Measurements from ENCODE around the gene SBF2.

Gene SBF2

DNA sequence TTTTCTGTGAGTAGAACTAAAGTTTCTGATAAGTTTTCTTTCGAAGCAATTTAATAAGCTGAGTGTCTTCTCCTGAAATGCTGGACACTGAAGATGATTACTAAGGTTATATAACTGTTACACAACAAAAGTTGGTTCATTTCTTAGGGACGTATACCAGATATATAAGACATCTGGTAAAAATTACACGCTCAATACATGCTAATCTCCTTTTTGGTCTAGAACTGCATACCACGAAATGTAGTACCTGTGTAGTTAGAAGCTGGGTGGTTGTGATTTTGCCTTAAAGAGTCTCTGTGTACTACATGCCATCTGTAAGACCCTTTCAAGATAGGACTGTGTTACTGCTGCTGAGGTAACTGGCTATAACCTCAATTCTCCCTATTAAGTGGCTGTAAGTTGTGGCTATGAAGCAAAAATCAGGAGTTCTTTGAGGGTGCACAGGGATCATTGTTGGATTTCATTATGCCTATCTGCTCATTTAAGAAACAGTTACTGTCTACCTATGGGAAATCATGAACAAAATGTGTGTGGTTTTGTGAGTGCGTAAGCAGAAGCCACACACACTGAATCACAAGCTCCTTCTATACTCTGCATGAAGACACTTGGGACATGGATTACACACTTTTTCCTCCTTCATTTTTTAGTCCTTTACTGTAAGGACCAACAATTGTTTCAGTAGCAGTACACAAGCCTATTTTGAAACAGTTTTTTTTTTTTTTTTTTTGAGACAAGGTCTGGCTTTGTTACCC is 434.3 kb downstream of the SBF2 start:
- DNase-seq (ENCODE audit: low read depth in 4 of 4, low spot score in 1 of 4) = no peak

DNA sequence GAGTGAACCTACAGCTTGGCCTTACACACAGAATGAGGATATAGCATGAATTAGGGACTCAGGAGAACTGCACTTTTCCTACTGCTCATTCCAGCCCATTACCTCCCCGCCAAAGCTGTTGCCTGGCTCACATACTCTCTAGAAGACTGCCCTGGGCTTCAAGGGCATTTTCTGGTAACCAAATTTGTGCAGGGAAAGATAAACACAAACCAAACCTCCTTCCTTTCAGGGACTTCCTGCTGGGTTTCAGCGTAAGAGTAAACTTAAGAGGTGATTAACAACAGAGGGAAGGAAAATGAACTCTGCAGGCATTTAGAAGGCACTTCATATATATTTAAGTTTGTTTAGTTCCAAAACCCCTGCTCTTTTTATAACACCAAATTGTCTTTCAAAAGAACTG is 435.2 kb downstream of the SBF2 start:
- DNase-seq (ENCODE audit: low read depth in 4 of 4, low spot score in 1 of 4) = no peak

DNA sequence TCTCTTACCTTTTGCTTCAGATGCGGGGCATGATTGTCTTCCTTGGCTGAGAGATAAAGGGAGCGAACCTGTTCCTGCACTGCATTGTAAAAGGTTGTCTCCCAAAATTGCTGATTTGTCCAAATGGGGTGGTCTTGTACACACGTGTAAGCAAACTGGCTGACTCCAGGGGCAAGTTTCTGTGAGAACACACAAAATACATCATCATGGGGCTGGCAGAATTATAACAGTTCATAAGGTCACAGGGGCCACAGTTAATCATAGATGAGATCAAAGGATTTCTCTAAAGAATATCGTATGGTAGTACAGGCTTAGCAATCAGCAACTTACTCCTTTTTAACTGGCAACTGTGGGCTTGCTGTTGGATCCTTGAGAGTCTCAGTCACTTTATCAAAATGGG is 435.8 kb downstream of the SBF2 start:
- DNase-seq (ENCODE audit: low read depth in 4 of 4, low spot score in 1 of 4) = no peak

DNA sequence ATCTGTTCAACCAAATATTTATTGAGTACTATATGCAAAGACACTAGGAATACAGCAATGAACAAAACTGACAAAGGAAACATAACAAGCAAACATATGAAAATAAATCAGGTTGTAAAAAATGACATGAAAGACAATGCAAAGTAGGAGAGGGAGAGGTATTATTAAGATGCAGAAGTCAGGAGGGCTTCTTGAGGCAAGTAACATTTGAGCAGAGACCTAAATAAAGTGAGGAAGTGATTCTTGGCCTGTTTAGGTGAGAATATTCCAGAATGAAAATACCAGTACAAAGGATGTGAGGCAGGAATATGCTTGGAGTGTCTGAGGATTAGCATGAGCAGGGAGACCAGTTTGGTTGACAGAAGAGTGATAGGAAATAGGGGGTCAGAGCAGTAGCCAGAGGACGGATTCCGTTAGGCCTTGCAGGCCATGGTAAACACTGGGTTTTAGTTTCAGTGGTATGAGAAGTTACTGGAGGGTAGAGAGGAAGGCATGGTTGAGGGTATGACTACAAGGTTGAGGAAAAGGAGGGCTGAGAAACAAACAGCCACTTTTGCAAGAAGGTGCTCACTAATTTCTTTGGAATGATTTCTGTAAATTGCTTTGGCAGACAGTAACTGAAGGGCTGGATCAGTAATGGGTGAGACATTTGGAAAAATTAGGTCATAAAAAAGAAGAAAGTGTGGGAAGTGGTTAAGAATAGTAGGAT is 438.3 kb downstream of the SBF2 start:
- DNase-seq (ENCODE audit: low read depth in 4 of 4, low spot score in 1 of 4) = no peak

DNA sequence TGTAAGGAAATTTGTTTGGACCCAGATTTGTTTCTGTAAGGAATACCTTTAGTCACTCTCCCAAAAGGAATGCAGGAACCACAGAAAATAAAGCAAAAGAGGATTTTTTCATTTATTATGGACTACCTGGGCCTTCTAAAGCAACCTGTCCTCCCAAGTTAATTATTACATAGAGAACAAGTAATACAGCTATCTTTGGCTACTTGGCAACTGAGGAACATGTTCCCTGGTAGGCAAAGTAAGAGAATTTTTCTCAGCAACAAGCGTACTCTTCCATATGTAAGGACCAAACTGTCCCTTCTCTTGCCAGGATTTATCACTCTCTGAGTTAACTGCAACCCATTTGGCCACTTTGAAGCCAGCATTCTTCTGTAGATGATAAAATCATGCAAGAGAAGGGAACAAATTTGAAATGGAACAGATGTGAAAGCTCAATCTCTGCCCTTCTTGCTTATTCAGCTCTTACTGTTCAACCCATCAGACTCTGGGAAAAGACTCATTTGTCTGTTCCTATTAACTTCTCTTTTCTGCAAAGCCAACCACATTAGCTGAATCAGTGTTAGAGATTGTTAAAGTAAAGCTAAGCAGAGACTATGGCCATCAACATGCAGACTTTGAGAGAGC is 440.0 kb downstream of the SBF2 start:
- DNase-seq (ENCODE audit: low read depth in 4 of 4, low spot score in 1 of 4) = no peak

DNA sequence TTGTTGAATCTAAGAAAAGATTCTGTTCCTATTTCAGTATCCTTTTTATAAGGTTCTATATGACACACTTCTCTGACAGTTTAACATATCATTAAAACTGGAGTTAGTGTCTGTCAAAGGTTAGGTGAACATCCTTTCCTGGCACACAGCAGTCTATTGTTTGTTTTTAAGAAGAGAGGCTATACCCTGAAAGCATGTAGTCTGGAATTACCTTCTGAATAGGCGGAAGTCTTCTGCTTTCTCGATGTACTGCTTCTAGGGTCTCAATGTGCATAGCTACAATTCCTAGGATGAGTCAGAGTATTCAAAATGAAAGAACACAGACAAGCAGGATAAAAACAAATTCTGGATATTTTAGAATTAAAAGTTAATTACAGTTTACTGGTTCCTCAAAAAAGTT is 441.6 kb downstream of the SBF2 start:
- no peak for DNase-seq (ENCODE audit: low read depth in 4 of 4, low spot score in 1 of 4)

DNA sequence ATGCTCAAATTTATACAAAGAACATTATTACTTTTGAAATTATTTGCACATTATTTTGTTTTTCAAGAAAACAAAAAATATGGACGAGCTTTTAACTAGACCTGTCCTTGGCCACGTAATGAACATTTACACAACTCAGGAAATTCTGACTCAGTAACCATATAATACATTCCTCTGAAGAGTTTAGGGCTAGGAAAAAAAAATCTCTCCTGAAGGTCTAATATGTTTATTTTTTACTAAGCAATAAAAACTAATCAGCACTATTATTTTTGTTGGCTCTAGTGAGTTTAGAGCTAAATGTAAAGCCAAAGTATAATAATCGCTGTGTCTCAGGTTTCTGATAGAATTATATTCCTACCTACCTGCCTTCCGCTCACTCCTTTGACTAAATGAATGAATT is 442.7 kb downstream of the SBF2 start:
- DNase-seq (ENCODE audit: low read depth in 4 of 4, low spot score in 1 of 4) = no peak

DNA sequence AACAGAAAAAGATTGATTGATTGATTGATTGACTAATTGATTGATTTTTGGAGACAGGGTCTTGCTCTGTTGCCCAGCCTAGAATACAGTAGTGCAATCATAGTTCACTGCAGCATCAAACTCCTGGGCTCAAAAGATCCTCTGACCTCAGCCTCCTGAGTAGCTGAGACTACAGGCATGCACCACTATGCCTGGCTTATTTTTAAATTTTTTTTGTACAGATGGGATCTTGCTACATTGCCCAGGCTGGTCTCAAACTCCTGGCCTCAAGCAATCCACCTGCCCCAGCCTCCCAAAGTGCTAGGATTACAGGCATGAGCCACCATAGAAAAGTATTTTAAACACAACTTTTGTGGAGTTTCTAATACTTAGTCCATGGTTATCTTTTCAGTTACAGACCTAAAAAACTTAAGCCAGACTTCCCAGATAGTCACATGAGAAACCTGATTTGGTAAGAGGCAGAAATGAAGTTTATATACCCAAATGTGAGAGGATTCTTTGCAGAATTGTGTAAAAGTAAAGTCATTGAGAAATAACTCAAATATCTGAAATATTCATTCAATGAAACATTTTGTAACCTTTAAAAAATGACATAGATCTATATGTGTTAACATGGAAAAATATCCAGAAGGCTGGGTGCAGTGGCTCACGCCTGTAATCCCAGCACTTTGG is 443.7 kb downstream of the SBF2 start:
- DNase-seq (ENCODE audit: low read depth in 4 of 4, low spot score in 1 of 4) = no peak

DNA sequence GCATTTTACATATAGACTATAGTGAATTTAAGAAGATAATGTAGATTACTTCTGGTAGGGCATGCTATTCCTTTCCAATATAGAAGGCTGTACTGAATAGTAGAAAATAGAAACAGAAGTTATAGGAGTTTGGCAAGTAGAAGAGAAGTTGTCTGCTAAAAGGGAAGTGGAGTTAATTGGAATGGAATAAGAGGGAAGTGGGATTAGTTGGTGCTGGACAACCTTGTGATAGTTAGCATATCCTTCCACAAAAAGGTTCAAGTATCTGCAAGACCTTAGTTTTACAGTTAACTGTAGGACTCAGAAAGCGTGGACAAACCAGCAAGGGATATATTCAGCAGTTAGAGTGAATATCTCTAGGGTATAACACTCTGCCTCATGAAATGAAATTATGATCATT is 444.6 kb downstream of the SBF2 start:
- DNase-seq (ENCODE audit: low read depth in 4 of 4, low spot score in 1 of 4) = no peak

DNA sequence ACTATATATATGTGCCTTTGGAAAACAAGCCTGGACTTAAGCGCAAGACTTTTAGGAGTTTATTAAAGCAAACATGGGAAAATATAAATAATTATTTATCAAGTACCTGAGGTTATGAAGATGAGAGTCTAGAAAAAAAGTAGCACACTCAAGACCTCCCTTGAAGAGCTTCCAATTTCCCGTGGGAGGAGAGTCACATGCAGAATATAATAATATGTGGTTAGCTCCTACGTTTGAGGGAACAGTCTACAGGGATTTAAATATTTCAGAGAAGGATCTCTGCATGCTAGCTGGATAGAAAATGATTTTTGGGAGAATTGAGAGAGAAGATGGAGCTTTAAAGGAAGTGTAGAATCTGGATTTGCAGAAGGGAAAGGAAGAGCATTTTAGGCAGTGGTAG is 446.4 kb downstream of the SBF2 start:
- DNase-seq (ENCODE audit: low read depth in 4 of 4, low spot score in 1 of 4) = no peak

DNA sequence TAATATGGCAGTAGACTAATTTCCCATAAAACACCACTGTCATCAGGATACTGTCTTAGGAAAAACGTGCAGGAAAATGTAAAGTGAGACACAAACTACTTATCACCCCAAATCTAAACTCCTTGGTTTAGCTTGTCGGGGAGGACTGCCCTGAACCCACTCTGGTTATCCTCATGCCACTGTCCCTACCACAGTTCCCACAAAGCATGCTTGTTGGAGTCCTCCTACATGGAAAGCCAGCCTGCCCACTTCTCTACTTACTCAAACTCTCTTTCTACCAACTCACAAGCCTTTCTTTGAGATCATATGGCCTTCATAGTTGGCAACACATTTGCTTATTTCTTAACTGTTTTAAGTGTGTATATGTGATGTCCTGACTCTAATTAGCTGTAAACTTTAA is 451.1 kb downstream of the SBF2 start:
- no peak for DNase-seq (ENCODE audit: low read depth in 4 of 4, low spot score in 1 of 4)

DNA sequence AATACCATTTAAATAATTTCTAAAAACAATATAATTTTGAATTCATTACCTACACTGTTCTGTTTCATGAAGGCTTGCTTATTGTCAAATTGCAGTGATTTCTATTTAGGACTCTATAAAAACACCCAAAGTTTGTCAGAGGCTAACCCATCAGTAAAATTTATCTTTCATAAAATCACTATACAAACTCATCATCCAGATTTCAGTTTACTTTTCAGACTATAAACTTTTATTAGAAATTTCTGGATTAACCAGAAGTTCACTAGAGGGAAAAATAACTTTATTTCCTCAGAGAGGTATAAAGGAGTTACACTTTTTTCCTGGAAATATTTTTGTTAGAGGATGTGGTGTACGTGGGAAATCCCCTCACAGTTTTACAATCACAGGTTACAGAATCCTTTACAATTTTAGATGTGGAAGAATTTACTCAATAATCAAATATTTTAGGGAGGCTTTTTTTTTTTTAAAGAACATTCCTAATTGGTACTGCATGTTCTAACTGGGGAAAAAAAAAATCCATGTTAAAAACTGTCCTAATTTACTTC is 453.5 kb downstream of the SBF2 start:
- DNase-seq (ENCODE audit: low read depth in 4 of 4, low spot score in 1 of 4) = no peak

DNA sequence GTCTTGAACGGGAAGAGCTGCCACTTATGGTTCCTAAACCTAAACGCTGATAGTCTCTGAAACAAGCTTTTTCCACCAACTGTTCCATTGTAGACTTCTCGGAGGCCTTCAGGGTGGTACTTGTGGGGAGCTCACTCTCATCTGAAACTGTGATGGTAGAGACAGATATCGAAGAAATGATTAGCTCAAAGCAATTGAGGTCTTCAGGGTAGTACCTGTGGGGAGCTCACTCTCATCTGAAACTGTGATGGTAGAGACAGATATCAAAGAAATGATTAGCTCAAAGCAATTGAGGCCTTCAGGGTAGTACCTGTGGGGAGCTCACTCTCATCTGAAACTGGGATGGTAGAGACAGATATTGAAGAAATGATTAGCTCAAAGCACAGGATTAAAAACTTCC is 454.5 kb downstream of the SBF2 start:
- DNase-seq (ENCODE audit: low read depth in 4 of 4, low spot score in 1 of 4) = no peak

DNA sequence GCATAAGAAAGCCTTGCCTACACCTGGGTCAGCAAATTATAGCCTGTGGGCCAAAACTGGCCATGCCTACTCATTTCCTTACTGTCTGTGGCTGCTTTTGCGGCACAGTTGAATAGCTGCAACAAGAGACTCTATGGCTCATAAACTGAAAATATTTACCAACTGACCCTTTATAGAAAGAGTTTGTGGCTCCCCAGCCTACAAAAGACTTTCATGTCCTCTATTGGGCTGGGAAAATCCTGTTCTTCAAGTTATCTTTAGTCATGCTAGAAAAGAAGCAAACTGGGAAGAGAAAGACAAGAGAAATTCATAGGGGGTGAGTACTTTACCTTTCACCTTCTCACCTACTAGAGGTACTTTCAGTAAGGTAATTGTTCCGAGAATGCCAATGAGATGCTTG is 455.1 kb downstream of the SBF2 start:
- DNase-seq (ENCODE audit: low read depth in 4 of 4, low spot score in 1 of 4) = no peak

DNA sequence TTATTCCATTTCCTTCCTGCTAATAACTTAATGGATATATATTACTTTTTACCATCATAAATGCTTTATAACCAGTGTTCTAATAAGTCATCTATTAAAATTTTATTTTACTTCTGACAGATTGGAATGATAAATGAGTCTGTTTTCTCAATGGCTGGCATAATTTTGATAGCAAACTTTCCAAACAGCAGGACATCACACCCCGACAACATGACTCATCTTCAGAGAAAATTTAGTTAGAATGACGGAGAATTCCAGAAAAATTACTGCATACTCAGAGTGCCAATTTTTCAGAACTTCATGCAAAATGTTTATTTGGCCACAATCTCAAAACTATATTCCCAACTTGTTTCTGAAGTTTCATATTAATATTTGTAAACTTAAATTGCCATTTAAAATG is 455.8 kb downstream of the SBF2 start:
- no peak for DNase-seq (ENCODE audit: low read depth in 4 of 4, low spot score in 1 of 4)

DNA sequence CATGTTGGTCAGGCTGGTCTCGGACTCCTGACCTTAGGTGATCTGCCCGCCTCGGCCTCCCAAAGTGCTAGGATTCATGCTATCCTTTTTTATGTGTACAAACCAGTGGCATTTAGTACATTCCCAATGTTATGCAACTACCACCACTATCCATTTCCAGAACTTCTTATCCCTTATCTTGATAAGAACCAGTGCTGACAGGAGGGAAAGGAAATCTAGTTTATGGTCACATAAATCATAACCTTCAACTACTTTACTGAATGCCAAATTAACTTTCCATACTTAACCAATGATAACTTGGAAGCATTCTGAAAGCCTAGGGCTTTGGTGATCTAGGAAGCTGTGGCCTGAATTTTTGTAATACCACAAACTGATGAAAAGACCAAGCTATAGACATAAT is 459.7 kb downstream of the SBF2 start:
- DNase-seq (ENCODE audit: low read depth in 4 of 4, low spot score in 1 of 4) = no peak

DNA sequence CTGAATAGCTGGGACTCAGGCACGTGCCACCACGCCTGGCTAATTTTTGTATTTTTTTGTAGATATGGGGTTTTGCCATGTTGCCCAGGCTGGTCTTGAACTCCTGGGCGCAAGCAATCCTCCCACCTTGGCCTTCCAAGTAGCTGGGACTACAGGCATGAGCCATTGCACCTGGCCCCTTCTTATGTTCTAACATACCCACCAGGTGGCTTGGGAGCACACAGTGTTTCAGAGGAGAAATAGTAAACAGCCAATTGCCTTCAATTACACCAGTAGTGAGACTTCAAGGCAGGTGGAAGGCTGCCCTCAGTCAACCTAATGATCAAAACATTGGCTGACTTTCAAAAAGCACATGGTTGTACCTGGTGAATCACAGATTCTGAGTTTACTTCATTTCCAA is 462.9 kb downstream of the SBF2 start:
- no peak for DNase-seq (ENCODE audit: low read depth in 4 of 4, low spot score in 1 of 4)

DNA sequence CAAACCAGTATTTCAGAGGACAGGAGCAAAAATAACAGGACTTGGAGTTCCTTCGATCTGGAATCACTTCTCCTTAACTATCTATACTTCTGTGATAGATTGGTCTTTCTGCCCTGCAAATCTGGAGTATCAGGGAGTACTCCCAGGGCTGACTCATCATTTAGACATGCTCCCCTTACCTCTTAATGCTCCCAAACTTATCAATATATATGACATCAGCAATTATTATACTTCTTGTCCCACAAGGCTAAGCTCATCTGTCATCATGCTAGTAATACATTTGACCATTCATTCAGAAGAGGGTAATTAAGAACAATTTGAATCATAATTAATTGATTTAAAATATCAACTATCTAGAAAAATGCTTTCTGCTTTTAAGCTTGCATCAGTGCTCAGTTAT is 466.3 kb downstream of the SBF2 start:
- no peak for DNase-seq (ENCODE audit: low read depth in 4 of 4, low spot score in 1 of 4)

DNA sequence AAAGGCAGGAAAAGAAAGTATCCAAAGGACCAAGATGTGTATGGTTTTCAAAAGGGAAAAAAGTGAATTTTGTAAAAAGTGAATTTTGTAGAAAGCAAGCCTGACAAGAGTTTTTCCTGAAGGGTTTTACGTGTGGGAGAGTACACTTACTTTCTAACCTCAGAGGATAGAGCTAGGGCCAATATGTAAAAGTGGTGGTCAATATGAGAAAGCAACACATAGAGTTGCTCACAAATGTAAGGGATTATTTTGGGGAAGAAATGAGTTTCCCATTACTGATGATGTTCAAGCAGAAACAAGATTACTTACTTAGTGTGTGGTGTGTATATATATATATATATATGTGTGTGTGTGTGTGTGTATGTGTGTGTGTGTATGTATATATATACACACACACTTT is 467.6 kb downstream of the SBF2 start:
- no peak for DNase-seq (ENCODE audit: low read depth in 4 of 4, low spot score in 1 of 4)

DNA sequence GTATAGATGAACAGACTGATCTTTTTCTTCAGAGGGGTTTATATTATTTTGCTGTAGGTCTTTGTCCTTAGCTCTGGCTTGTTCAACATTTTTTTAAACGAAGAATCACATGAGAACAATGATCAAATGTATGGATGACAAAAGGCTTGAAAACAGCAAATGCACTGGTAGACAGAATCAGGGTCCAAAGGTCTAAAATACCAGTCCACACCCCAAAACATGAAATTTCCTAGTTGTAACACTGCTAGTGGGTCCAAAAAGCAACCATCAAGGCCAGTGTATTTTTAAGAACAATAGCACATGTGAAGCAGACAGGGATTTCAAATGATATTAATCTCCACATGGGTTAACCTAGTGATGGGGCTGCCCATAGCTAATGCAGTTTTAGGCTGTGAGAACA is 468.1 kb downstream of the SBF2 start:
- DNase-seq (ENCODE audit: low read depth in 4 of 4, low spot score in 1 of 4) = no peak

DNA sequence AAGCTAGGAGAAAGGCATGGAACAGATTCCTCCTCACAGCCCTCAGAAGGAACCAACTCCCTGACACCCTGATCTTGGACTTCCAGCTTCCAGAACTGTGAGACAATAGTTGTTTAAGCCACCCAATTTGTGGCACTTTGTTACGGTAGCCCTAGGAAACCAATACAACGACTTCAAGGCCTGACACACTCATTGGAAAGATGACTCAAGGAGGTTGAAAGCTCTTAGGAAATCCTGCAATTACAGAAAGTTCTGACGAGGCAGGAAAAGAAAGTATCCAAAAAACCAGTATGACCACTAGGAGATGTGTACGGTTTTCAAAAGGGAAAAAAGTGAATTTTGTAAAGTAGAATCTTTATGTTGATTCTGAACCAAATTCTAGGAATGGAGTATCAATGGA is 468.7 kb downstream of the SBF2 start:
- DNase-seq (ENCODE audit: low read depth in 4 of 4, low spot score in 1 of 4) = no peak

DNA sequence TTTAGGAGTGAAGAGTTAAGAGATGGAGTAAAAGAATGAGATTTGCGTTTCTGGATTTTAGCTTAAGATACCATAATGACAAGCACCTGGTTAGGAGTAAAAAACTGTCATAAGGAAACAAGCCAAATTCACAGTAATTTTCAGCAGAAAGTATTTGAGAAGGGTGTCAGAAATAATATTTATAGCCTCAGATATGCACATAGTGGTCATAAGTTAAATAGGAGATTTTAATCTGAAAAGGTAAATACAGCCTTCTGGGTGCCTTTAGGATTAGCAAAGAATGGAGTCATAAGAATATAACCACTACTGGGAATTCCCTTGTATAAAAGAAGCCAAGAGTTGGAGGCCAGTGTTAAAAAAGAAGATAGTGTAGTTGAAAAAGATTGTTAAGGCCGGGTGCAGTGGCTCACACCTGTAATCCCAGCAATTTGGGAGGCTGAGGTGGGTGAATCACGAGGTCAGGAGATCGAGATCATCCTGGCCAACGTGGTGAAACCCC is 470.1 kb downstream of the SBF2 start:
- no peak for DNase-seq (ENCODE audit: low read depth in 4 of 4, low spot score in 1 of 4)
